SU-DHL-6 (cell line): Measurements from ENCODE around the gene CACNA1G.

Source experiments
- H2AFZ ChIP-seq: fragments of 200-600 bp; sonication (generic); 2 replicates; pipeline ENCODE4 v1.6.1; 2014; ENCODE audit warnings: low read depth, mild to moderate bottlenecking, moderate library complexity, mixed read lengths, antibody characterized with exemption, low read length; ENCODE audit not compliant: severe bottlenecking
- H3F3A ChIP-seq: fragments of 200-600 bp; shearing (Covaris generic); 2 replicates; pipeline ENCODE4 v1.6.0; 2016; ENCODE audit warnings: antibody characterized with exemption, mild to moderate bottlenecking; ENCODE audit not compliant: insufficient read depth
- H3K27ac ChIP-seq: fragments of 200-600 bp; sonication (generic); 2 replicates; pipeline ENCODE4 v1.5.1; 2016; ENCODE audit warnings: low read depth, mild to moderate bottlenecking, low read length, moderate library complexity, mixed read lengths
- H3K27me3 ChIP-seq: fragments of 200-600 bp; sonication (generic), shearing (Covaris generic); 2 replicates; pipeline ENCODE4 v1.6.0; 2014; ENCODE audit warnings: mild to moderate bottlenecking, low read length
- H3K36me3 ChIP-seq: fragments of 200-600 bp; sonication (generic); 2 replicates; pipeline ENCODE4 v1.6.1; 2014; ENCODE audit warnings: mild to moderate bottlenecking, low read length, mixed read lengths
- H3K4me2 ChIP-seq: fragments of 300-600, 200-600 bp; shearing (Covaris generic), sonication (generic); 2 replicates; pipeline ENCODE4 v1.6.0; 2014; ENCODE audit warnings: low read length, low read depth, mild to moderate bottlenecking; ENCODE audit not compliant: poor library complexity, severe bottlenecking
- H3K4me3 ChIP-seq: fragments of 200-600 bp; sonication (generic); 2 replicates; pipeline ENCODE4 v1.5.1; 2014; ENCODE audit warnings: antibody characterized with exemption, low read length, mild to moderate bottlenecking, mixed read lengths; ENCODE audit not compliant: insufficient read depth, poor library complexity, severe bottlenecking
- H3K79me2 ChIP-seq: fragments of 200-600 bp; sonication (generic); 2 replicates; pipeline ENCODE4 v1.6.1; 2014; ENCODE audit warnings: mild to moderate bottlenecking, low read length, moderate library complexity; ENCODE audit not compliant: insufficient read depth
- H3K9ac ChIP-seq: fragments of 200-600 bp; sonication (generic); 2 replicates; pipeline ENCODE4 v1.7.0; 2014; ENCODE audit warnings: mild to moderate bottlenecking, low read length
- H3K9me2 ChIP-seq: fragments of 200-600 bp; sonication (generic); replicated peaks from 2 replicates; pipeline ENCODE4 v1.6.1; 2014; ENCODE audit warnings: low read length; ENCODE audit not compliant: insufficient read depth
- H3K9me3 ChIP-seq: fragments of 200-600 bp; sonication (generic); 2 replicates; pipeline ENCODE4 v1.6.1; 2014; ENCODE audit warnings: low read length, mixed read lengths; ENCODE audit not compliant: insufficient read depth
- H4K20me1 ChIP-seq: fragments of 200-600 bp; sonication (generic); 2 replicates; pipeline ENCODE4 v1.6.1; 2014; ENCODE audit warnings: low read depth, mild to moderate bottlenecking, antibody characterized with exemption, low read length, moderate library complexity, mixed read lengths
- CTCF ChIP-seq: fragments of 200-600 bp; sonication (generic); IDR thresholded peaks from one replicate; pipeline ENCODE4 v1.5.1; 2017; ENCODE audit warnings: antibody characterized with exemption, mild to moderate bottlenecking, low read length, moderate library complexity; ENCODE audit not compliant: insufficient read depth, poor library complexity, severe bottlenecking
- EZH2phosphoT487 ChIP-seq: fragments of 200-600 bp; sonication (generic), shearing (Covaris generic); conservative IDR thresholded peaks from 2 replicates; pipeline ENCODE4 v1.6.1; 2018; ENCODE audit warnings: mild to moderate bottlenecking, antibody characterized with exemption, low read length, moderate library complexity, mixed read lengths

The CACNA1G gene

GRCh38 chr17:50577451-50577954, 17.0 kb downstream of the CACNA1G start:
- H3K4me3 ChIP-seq, result no peak overlapping the region
- H3K79me2 ChIP-seq, result no peaks in the 10 kb centered on the region
- no peak overlapping the region for H3K9ac ChIP-seq
- no peaks in the 10 kb centered on the region for H3F3A ChIP-seq
- H3K27me3 ChIP-seq, result no peaks in the 10 kb centered on the region
- H3K4me2 ChIP-seq, result no peak overlapping the region
- no peaks in the 10 kb centered on the region for H3K9me3 ChIP-seq
- no peaks in the 10 kb centered on the region for H4K20me1 ChIP-seq
- no peak for TF ChIP-seq CTCF
- no peak for TF ChIP-seq EZH2phosphoT487
- no peaks in the 10 kb centered on the region for H3K36me3 ChIP-seq
- H3K9me2 ChIP-seq, result no peaks in the 10 kb centered on the region
- no peak overlapping the region for H2AFZ ChIP-seq
- H3K27ac ChIP-seq, result no peak overlapping the region

GRCh38 chr17:50578173-50578572, 17.7 kb downstream of the CACNA1G start:
- no peak overlapping the region for H3K4me3 ChIP-seq
- no peak overlapping the region for H2AFZ ChIP-seq
- no peak overlapping the region for H3K4me2 ChIP-seq
- no peak overlapping the region for H3K9ac ChIP-seq
- TF ChIP-seq EZH2phosphoT487 (no peak), CTCF (no peak)
- H3K9me3 ChIP-seq, result no peaks in the 10 kb centered on the region
- H3F3A ChIP-seq, result no peaks in the 10 kb centered on the region
- no peak overlapping the region for H3K27ac ChIP-seq
- no peaks in the 10 kb centered on the region for H3K79me2 ChIP-seq
- H4K20me1 ChIP-seq, result no peaks in the 10 kb centered on the region
- no peaks in the 10 kb centered on the region for H3K27me3 ChIP-seq
- H3K36me3 ChIP-seq, result no peaks in the 10 kb centered on the region
- no peaks in the 10 kb centered on the region for H3K9me2 ChIP-seq

GRCh38 chr17:50579399-50579798, 18.9 kb downstream of the CACNA1G start:
- no peaks in the 10 kb centered on the region for H3F3A ChIP-seq
- H3K79me2 ChIP-seq, result no peaks in the 10 kb centered on the region
- no peaks in the 10 kb centered on the region for H4K20me1 ChIP-seq
- no peak overlapping the region for H3K9ac ChIP-seq
- H3K4me3 ChIP-seq, result no peak overlapping the region
- H3K9me2 ChIP-seq, result no peaks in the 10 kb centered on the region
- H3K4me2 ChIP-seq, result no peak overlapping the region
- H2AFZ ChIP-seq, result no peak overlapping the region
- no peaks in the 10 kb centered on the region for H3K36me3 ChIP-seq
- H3K27ac ChIP-seq, result no peak overlapping the region
- no peak for TF ChIP-seq CTCF
- no peak for TF ChIP-seq EZH2phosphoT487
- no peaks in the 10 kb centered on the region for H3K9me3 ChIP-seq
- no peaks in the 10 kb centered on the region for H3K27me3 ChIP-seq
